Astrocyte (in vitro differentiated cells and primary cell): Measurements from ENCODE around the gene RXRB.

ENCODE experiments used
- CTCF ChIP-seq: IDR thresholded peaks from 2 replicates; pipeline ENCODE4 v1.5.1; 2011; ENCODE audit warnings: low read depth, mild to moderate bottlenecking, inconsistent platforms, low read length, moderate library complexity; ENCODE audit not compliant: insufficient read depth
- EZH2 ChIP-seq: IDR thresholded peaks from 2 replicates; pipeline ENCODE4 v1.6.1; 2012; ENCODE audit warnings: mild to moderate bottlenecking, low read length, inconsistent platforms; ENCODE audit not compliant: insufficient read depth

DNA sequence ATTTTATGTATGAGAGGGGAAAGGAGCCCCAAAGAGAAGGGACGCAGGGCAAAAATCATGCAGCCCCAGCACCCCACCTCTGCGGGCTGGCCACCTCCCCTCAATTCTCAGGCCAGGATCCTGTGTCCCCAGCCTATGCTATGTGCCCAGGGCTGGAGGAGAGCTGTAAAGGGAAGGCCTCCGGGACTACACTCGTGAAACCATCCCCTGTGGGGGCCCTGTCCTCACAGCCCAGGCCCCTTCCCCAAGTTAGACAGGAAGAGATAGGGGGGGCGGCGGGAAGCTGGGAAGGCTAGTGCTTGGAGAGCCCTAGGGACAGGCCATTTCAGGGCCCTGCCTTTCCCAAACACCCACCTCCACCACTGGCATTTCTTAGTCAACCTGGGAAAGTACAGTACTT is 6.8 kb downstream of the RXRB start:
- TF ChIP-seq CTCF (no peak), EZH2 (no peak)
